NCI-H1436 (cell line): ENCODE results near the gene MRTFB.

Source experiments
- DNase-seq: peaks from one replicate; lab custom pipeline; 2025; lab: John Stamatoyannopoulos, UW

The MRTFB gene

GRCh38 chr16:14063618-14064581 is 7.2 kb upstream of the MRTFB start:
- no peak for DNase-seq

- DNase-seq: no peak
These were observed 1.3 kb upstream of the MRTFB start for GRCh38 chr16:14069818-14070217.

GRCh38 chr16:14070555-14070876 is 603 bp upstream of the MRTFB start:
- no peak for DNase-seq

- DNase-seq: no peak
These were observed 605 bp downstream of the MRTFB start for GRCh38 chr16:14071576-14072271.

- no peak for DNase-seq
These were observed 1.2 kb downstream of the MRTFB start for GRCh38 chr16:14072360-14072759.

- DNase-seq: no peak
These were observed 3.4 kb downstream of the MRTFB start for GRCh38 chr16:14074544-14074943.

- DNase-seq: no peak
These were observed 6.8 kb downstream of the MRTFB start for GRCh38 chr16:14077918-14078317.

GRCh38 chr16:14086477-14086876 is 15.4 kb downstream of the MRTFB start:
- DNase-seq: no peak

- DNase-seq: no peak
These were observed 16.1 kb downstream of the MRTFB start for GRCh38 chr16:14087181-14087580.

- no peak for DNase-seq
These were observed 16.6 kb downstream of the MRTFB start for GRCh38 chr16:14087590-14088154.

GRCh38 chr16:14088155-14088753 is 17.1 kb downstream of the MRTFB start:
- no peak for DNase-seq

- DNase-seq: no peak
These were observed 18.2 kb downstream of the MRTFB start for GRCh38 chr16:14089283-14089823.

- no peak for DNase-seq
These were observed 21.4 kb downstream of the MRTFB start for GRCh38 chr16:14092561-14092960.

GRCh38 chr16:14095883-14096551 is 24.9 kb downstream of the MRTFB start:
- no peak for DNase-seq

- peak; percentile 35 for DNase-seq
These were observed 26.3 kb downstream of the MRTFB start for GRCh38 chr16:14097182-14097959.

GRCh38 chr16:14098081-14098480 is 27.0 kb downstream of the MRTFB start:
- no peak for DNase-seq

GRCh38 chr16:14100825-14101224 is 29.7 kb downstream of the MRTFB start:
- no peak for DNase-seq

- no peak for DNase-seq
These were observed 30.3 kb downstream of the MRTFB start for GRCh38 chr16:14101415-14101814.

- no peak for DNase-seq
These were observed 32.0 kb downstream of the MRTFB start for GRCh38 chr16:14102925-14103720.

GRCh38 chr16:14104066-14104465 is 32.9 kb downstream of the MRTFB start:
- no peak for DNase-seq
